PC-9 (cell line): ENCODE data around the gene BSND. TPM values are rescaled to one million over a fixed set of nuclear protein-coding genes. Genes with fewer than 3 reads are reported as not detected.

Source experiments
- total RNA-seq: library from RNA; stranded (reverse); gene quantifications from 2 replicates; pipeline ENCODE4 v1.2.3, GENCODE V29; 2021

Gene BSND
- total RNA-seq, 1 experiment from 2014 or later: 0.09 TPM

Other genes with a start within 250 kb of the BSND start
- gene PARS2, start 234.4 kb upstream of the BSND start, total RNA-seq: 12.9 and 13.4 TPM in 2 replicates
- 24.1 and 26.3 TPM in 2 replicates for gene TTC22, start 197.6 kb upstream of the BSND start, total RNA-seq
- 195 and 369 TPM in 2 replicates for gene DHCR24, start 111.7 kb upstream of the BSND start, total RNA-seq
- gene TMEM61, start 18.3 kb upstream of the BSND start, total RNA-seq: 3.8 and 5.0 TPM in 2 replicates
- 60.7 and 133 TPM in 2 replicates for gene PCSK9, start 40.6 kb downstream of the BSND start, total RNA-seq
- gene USP24, start 216.4 kb downstream of the BSND start, total RNA-seq: 56.3 and 61.0 TPM in 2 replicates